H1 (cell line): Measurements from ENCODE around the gene POLR2J. TPM values are rescaled to one million over a fixed set of nuclear protein-coding genes. Genes with fewer than 3 reads are reported as not detected.

ENCODE experiments used
- CTCF ChIA-PET: fragments of 300-600 bp; sonication (Branson Sonifier 250); formaldehyde crosslinking; loops from one replicate; lab custom pipeline; 2021; ENCODE audit not compliant: partially characterized antibody; lab: Charles Lee
- POLR2A ChIA-PET: fragments of 300-600 bp; sonication (Branson Sonifier 250); formaldehyde crosslinking; loops from one replicate; lab custom pipeline; 2021; ENCODE audit warnings: inconsistent platforms; ENCODE audit not compliant: partially characterized antibody; lab: Charles Lee
- DNase-seq, 2 experiments: peaks; one replicate each; pipeline versions ENCODE4 v3.0.0 to v3.0.0-alpha.2; 2010 to 2022; ENCODE audit warnings: low spot score in 2 of 2, low read depth in 1 of 2, mixed read lengths in 1 of 2
- FAIRE-seq: peaks from 2 replicates; lab custom pipeline; 2011; peaks lifted over from hg19 to GRCh38; lab: Jason Lieb, UNC
- H2AFZ ChIP-seq: 2 replicates; pipeline ENCODE4 v1.8.1; 2012; ENCODE audit warnings: low read length, inconsistent platforms
- H2AK5ac ChIP-seq: 2 replicates; pipeline ENCODE4 v1.6.1; 2013; ENCODE audit warnings: low read depth, low read length
- H2BK120ac ChIP-seq: replicated peaks from 2 replicates; pipeline ENCODE3; 2013; ENCODE audit warnings: low read depth, low read length, inconsistent platforms
- H2BK12ac ChIP-seq: 2 replicates; pipeline ENCODE4 v1.6.1; 2013; ENCODE audit warnings: low read depth, low read length
- H2BK15ac ChIP-seq: 2 replicates; pipeline ENCODE4 v1.6.1; 2013; ENCODE audit warnings: low read length
- H2BK20ac ChIP-seq: 2 replicates; pipeline ENCODE4 v1.6.1; 2013; ENCODE audit warnings: low read length
- H2BK5ac ChIP-seq: 2 replicates; pipeline ENCODE4 v1.6.1; 2013; ENCODE audit warnings: low read depth, low read length
- H3K14ac ChIP-seq: 2 replicates; pipeline ENCODE4 v1.6.1; 2013; ENCODE audit warnings: inconsistent platforms; ENCODE audit not compliant: insufficient read length
- H3K18ac ChIP-seq: 2 replicates; pipeline ENCODE4 v1.6.1; 2013; ENCODE audit warnings: low read length; ENCODE audit errors: extremely low read depth
- H3K23ac ChIP-seq: 2 replicates; pipeline ENCODE4 v1.6.1; 2013; ENCODE audit warnings: inconsistent platforms; ENCODE audit not compliant: insufficient read length
- H3K23me2 ChIP-seq: 2 replicates; pipeline ENCODE4 v1.6.1; 2013; ENCODE audit warnings: low read depth, low read length
- H3K27ac ChIP-seq: 2 replicates; pipeline ENCODE4 v1.6.1; 2011; ENCODE audit warnings: low read depth, low read length, inconsistent platforms
- H3K27me3 ChIP-seq, 4 experiments: replicated peaks in 1 of 4; 1 replicate in 1 of 4; 2 replicates in 3 of 4; pipeline versions ENCODE4 v1.6.1 to v1.8.1; 2011 to 2013; ENCODE audit warnings: low read length in 3 of 4, mild to moderate bottlenecking in 3 of 4, inconsistent platforms in 2 of 4, mixed read lengths in 2 of 4, moderate library complexity in 1 of 4; ENCODE audit not compliant: control insufficient read depth in 3 of 4, insufficient read depth in 3 of 4; ENCODE audit errors: extremely low read depth in 1 of 4
- H3K36me3 ChIP-seq, 4 experiments: 2 replicates each; pipeline versions ENCODE4 v1.6.1 to v1.8.1; 2011 to 2013; ENCODE audit warnings: mild to moderate bottlenecking in 4 of 4, low read length in 3 of 4, moderate library complexity in 2 of 4, control low read depth in 1 of 4, inconsistent platforms in 1 of 4; ENCODE audit not compliant: insufficient read depth in 4 of 4, control insufficient read depth in 2 of 4
- H3K4ac ChIP-seq: replicated peaks from 2 replicates; pipeline ENCODE3; 2013; ENCODE audit warnings: low read length, low read depth, mixed read lengths, inconsistent platforms; ENCODE audit not compliant: insufficient read length
- H3K4me1 ChIP-seq, 4 experiments: replicated peaks in 1 of 4; 1 replicate in 1 of 4; 2 replicates in 3 of 4; pipeline versions ENCODE4 v1.6.1 to v1.8.1; 2011 to 2013; ENCODE audit warnings: low read length in 3 of 4, inconsistent platforms in 2 of 4, mixed read lengths in 1 of 4; ENCODE audit not compliant: insufficient read depth in 4 of 4, control insufficient read depth in 3 of 4
- H3K4me2 ChIP-seq, 2 experiments: 2 replicates each; pipeline versions ENCODE4 v1.6.1 to v1.8.1; 2011 to 2013; ENCODE audit warnings: low read depth in 2 of 2, low read length in 2 of 2, control low read depth in 1 of 2, inconsistent platforms in 1 of 2, mild to moderate bottlenecking in 1 of 2; ENCODE audit not compliant: insufficient read depth in 1 of 2
- H3K4me3 ChIP-seq, 4 experiments: fragments of 200-600, 300-600 bp in 1 of 4; sonication (generic), shearing (Covaris generic), sonication (Bioruptor Twin) in 1 of 4; 2 replicates each; pipeline versions ENCODE4 v1.5.1 to v1.8.1; 2011 to 2016; ENCODE audit warnings: low read length in 4 of 4, low read depth in 3 of 4, control low read depth in 2 of 4, inconsistent platforms in 2 of 4, mild to moderate bottlenecking in 2 of 4, mixed read lengths in 1 of 4, moderate library complexity in 1 of 4; ENCODE audit not compliant: insufficient read depth in 2 of 4; ENCODE audit errors: extremely low read depth in 1 of 4
- H3K56ac ChIP-seq: replicated peaks from 2 replicates; pipeline ENCODE3; 2013; ENCODE audit warnings: low read depth, mild to moderate bottlenecking, mixed read lengths, low read length, inconsistent platforms; ENCODE audit not compliant: insufficient read length
- H3K79me1 ChIP-seq: 2 replicates; pipeline ENCODE4 v1.6.1; 2013; ENCODE audit warnings: low read depth, low read length, control low read depth
- H3K79me2 ChIP-seq, 2 experiments: 2 replicates each; pipeline versions ENCODE4 v1.6.1 to v1.8.1; 2012 to 2013; ENCODE audit warnings: low read length in 2 of 2, mild to moderate bottlenecking in 2 of 2, inconsistent platforms in 1 of 2; ENCODE audit not compliant: insufficient read depth in 2 of 2, control insufficient read depth in 1 of 2
- H3K9ac ChIP-seq, 4 experiments: replicated peaks in 1 of 4; 1 replicate in 1 of 4; 2 replicates in 3 of 4; pipeline versions ENCODE4 v1.6.1 to v1.8.1; 2011 to 2013; ENCODE audit warnings: low read depth in 3 of 4, low read length in 3 of 4, control low read depth in 2 of 4, mild to moderate bottlenecking in 2 of 4, moderate library complexity in 2 of 4, inconsistent platforms in 1 of 4; ENCODE audit errors: extremely low read depth in 1 of 4
- H3K9me3 ChIP-seq, 2 experiments: 2 replicates each; pipeline versions ENCODE4 v1.6.1 to v1.8.1; 2012 to 2013; ENCODE audit warnings: mild to moderate bottlenecking in 2 of 2, moderate library complexity in 2 of 2, control low read depth in 1 of 2, inconsistent platforms in 1 of 2, low read depth in 1 of 2, low read length in 1 of 2, mixed read lengths in 1 of 2; ENCODE audit not compliant: insufficient read depth in 2 of 2
- H4K20me1 ChIP-seq, 2 experiments: replicated peaks in 1 of 2; 2 replicates each; pipeline versions ENCODE3 to v1.8.1; 2011 to 2013; ENCODE audit warnings: inconsistent platforms in 2 of 2, low read length in 2 of 2, mild to moderate bottlenecking in 1 of 2; ENCODE audit not compliant: insufficient read depth in 2 of 2, control insufficient read depth in 1 of 2
- H4K5ac ChIP-seq: 2 replicates; pipeline ENCODE4 v1.6.1; 2013; ENCODE audit warnings: low read length, low read depth, mixed read lengths, inconsistent platforms; ENCODE audit not compliant: insufficient read length
- H4K8ac ChIP-seq: 2 replicates; pipeline ENCODE4 v1.8.0; 2013; ENCODE audit warnings: mild to moderate bottlenecking, moderate library complexity, low read length, inconsistent platforms; ENCODE audit not compliant: insufficient read depth; ENCODE audit errors: extremely low read depth
- H4K91ac ChIP-seq: replicated peaks from 2 replicates; pipeline ENCODE3; 2013; ENCODE audit warnings: low read length, mixed read lengths, inconsistent platforms; ENCODE audit not compliant: insufficient read length
- CTCF ChIP-seq, 3 experiments: IDR thresholded peaks; 1 replicate in 2 of 3; 2 replicates in 1 of 3; pipeline versions ENCODE4 v1.5.1 to v1.6.1; 2011; ENCODE audit warnings: low read length in 3 of 3, mild to moderate bottlenecking in 3 of 3, inconsistent platforms in 2 of 3, low read depth in 1 of 3, moderate library complexity in 1 of 3; ENCODE audit not compliant: insufficient read depth in 1 of 3; ENCODE audit errors: control extremely low read depth in 1 of 3
- NANOG ChIP-seq: IDR thresholded peaks from 2 replicates; pipeline ENCODE4 v1.6.1; 2011; ENCODE audit warnings: low read length, low read depth, mild to moderate bottlenecking, inconsistent platforms; ENCODE audit not compliant: insufficient read depth, poor library complexity, severe bottlenecking
- POU5F1 ChIP-seq: IDR thresholded peaks from 2 replicates; pipeline ENCODE4 v1.6.1; 2011; ENCODE audit warnings: low read depth, mild to moderate bottlenecking, low read length, moderate library complexity
- WGBS, 2 experiments: shearing (Covaris generic) in 1 of 2; methylation state at CpG; one replicate each; pipeline versions ENCODE4 v1.1.6 to v1.1.7; 2013 to 2015; ENCODE audit warnings: low lambda C conversion rate in 2 of 2, mixed read lengths in 2 of 2, inconsistent platforms in 1 of 2, low coverage in 1 of 2, missing lambda C conversion rate in 1 of 2; ENCODE audit not compliant: insufficient replicate concordance in 2 of 2, insufficient coverage in 1 of 2, insufficient read length in 1 of 2; ENCODE audit errors: extremely low coverage in 1 of 2, missing lambda C conversion rate in 1 of 2; 5-methylcytosine and 5-hydroxymethylcytosine counted together
- polyA plus RNA-seq, 7 experiments: library from polyadenylated mRNA; depleted of rRNA in 3 of 7; stranded (reverse) in 5 of 7; unstranded in 2 of 7; fragments of >200 nt in 5 of 7; fragments of 200-250 nt in 2 of 7; gene quantifications; 1 replicate in 5 of 7; 2 replicates in 1 of 7; 4 replicates in 1 of 7; pipeline versions ENCODE4 v1.2.1 to v1.2.3, GENCODE V29; 2011 to 2013; ENCODE audit warnings: missing spikeins in 2 of 7, mixed read lengths in 2 of 7
- total RNA-seq: library from RNA; stranded (reverse); fragmentation: NEBNext Ultra II Directional; extraction: Animal tissue kit (Norgen Biotek cat#: 25700); gene quantifications from 2 replicates; pipeline ENCODE4 v1.2.1, GENCODE V29; 2021

POLR2J gene
- total and polyA plus RNA-seq, 2 of the 8 experiments (the other 6 are each of a cell fraction or from before 2014, with no cell fraction given), result 54.1 to 113 TPM

DNA sequence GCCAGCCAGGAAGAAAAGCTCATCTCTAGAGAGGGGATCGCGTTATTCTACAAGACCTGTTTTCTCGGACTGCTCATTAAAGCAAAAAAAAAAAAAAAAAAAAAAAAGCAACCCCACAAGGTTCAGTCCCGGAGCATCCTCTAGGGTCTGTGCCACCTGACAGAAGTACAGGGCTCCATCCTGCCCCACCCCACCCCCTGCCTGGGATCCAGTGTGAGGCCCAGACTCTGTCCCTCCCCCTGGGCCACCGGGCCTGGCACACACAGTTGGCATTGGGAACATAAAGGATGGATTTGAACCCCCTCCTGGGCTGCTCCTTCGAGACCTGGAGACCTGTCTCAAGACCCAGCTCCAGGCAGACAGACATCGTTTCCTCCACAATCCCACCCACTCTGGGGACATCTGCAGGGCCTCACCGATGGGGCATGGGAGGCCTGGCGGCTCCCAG lies 44.7 kb downstream of the POLR2J start:
- no peaks in the 10 kb centered on the region for H3K9me3 ChIP-seq
- H2BK12ac ChIP-seq, result no peak overlapping the region
- no peak overlapping the region for H4K5ac ChIP-seq
- H2BK120ac ChIP-seq, result no peak overlapping the region
- no peak overlapping the region for H3K23ac ChIP-seq
- H2AK5ac ChIP-seq, result 0 out of 2 replicates have a peak overlapping the region, but pooled peaks have one; percentile 70
- DNase-seq (no peak), FAIRE-seq (no peak)
- H3K23me2 ChIP-seq, result peaks cover 3% of the 10 kb centered on the region; the same call in 1 of the 2 replicates
- no peak overlapping the region for H2BK20ac ChIP-seq
- WGBS, 2 experiments, result 75% methylated on average over 5 of the region's 9 CpGs; no CpG with 5 or more reads in 1 of the 2 experiments
- no peaks in the 10 kb centered on the region for H3K79me1 ChIP-seq
- H2AFZ ChIP-seq, result no peak overlapping the region
- POLR2A ChIA-PET, result interaction anchor here (2.3 to 3.6 kb wide), 2 partner anchors 8 to 10 kb away, joined by 8 to 16 read pairs; no protein-coding TSS in a partner anchor
- H3K14ac ChIP-seq, result no peak overlapping the region
- no peak overlapping the region for H2BK15ac ChIP-seq
- H3K4me2 ChIP-seq, result peak overlapping the region; percentile 77 to 85
- H3K18ac ChIP-seq, result peak overlapping the region; percentile 32; the same call in 1 of the 2 replicates
- CTCF ChIA-PET, result interaction anchor here (0.8 to 0.9 kb wide), 2 partner anchors 20 to 154 kb away, joined by 3 read pairs; no protein-coding TSS in a partner anchor
- no peak overlapping the region for H3K56ac ChIP-seq
- no peak overlapping the region for H3K9ac ChIP-seq
- peaks cover 0 to 3% of the 10 kb centered on the region in 2 experiments for H4K20me1 ChIP-seq
- H3K4me1 ChIP-seq, result peaks cover 0 to 8% (median 5%) of the 10 kb centered on the region in 4 experiments; a peak in 5 of 7 replicates
- H3K27me3 ChIP-seq, result no peaks in the 10 kb centered on the region
- peak overlapping the region; percentile 62 to 78 (median 74) for H3K4me3 ChIP-seq
- H3K79me2 ChIP-seq, result no peaks in the 10 kb centered on the region
- peaks cover 0 to 2% (median 0%) of the 10 kb centered on the region in 4 experiments; a peak in 2 of 8 replicates for H3K36me3 ChIP-seq
- H4K91ac ChIP-seq, result no peak overlapping the region
- H2BK5ac ChIP-seq, result 0 out of 2 replicates have a peak overlapping the region, but pooled peaks have one; percentile 35
- TF ChIP-seq POU5F1, result no peak
- TF ChIP-seq NANOG, result no peak
- no peak for TF ChIP-seq CTCF (IDR thresholded peaks at IDR 0.05; ENCODE audit: control extremely low read depth in 1 of 3, insufficient read depth in 1 of 3, low read depth in 1 of 3, low read length in 3 of 3)
- no peak overlapping the region for H3K27ac ChIP-seq
- H3K4ac ChIP-seq, result no peak overlapping the region
- H4K8ac ChIP-seq, result no peak overlapping the region
